GM19035 (cell line): ENCODE results near the gene ASCL4.

Experiments used
- ATAC-seq: cut with Tn5 transposase; IDR thresholded peaks from one replicate; pipeline ENCODE4 v1.9.1; 2021; ENCODE audit not compliant: unreplicated experiment

ASCL4 gene

GRCh38 chr12:107778383-107779025 is 4.0 kb downstream of the ASCL4 start:
- no peak for ATAC-seq

- ATAC-seq = peak; percentile 65
Measured at GRCh38 chr12:107779077-107779831, 4.8 kb downstream of the ASCL4 start.

GRCh38 chr12:107780298-107780697 is 5.8 kb downstream of the ASCL4 start:
- ATAC-seq = no peak

- no peak for ATAC-seq
Measured at GRCh38 chr12:107782067-107782466, 7.6 kb downstream of the ASCL4 start.

- peak; percentile 59 for ATAC-seq
Measured at GRCh38 chr12:107783406-107784376, 9.2 kb downstream of the ASCL4 start.

GRCh38 chr12:107788281-107788680 is 13.8 kb downstream of the ASCL4 start:
- ATAC-seq = no peak

GRCh38 chr12:107788690-107789458 is 14.4 kb downstream of the ASCL4 start:
- no peak for ATAC-seq

- ATAC-seq = no peak
Measured at GRCh38 chr12:107791465-107792089, 17.1 kb downstream of the ASCL4 start.

- no peak for ATAC-seq
Measured at GRCh38 chr12:107794451-107794850, 19.9 kb downstream of the ASCL4 start.

- ATAC-seq = no peak
Measured at GRCh38 chr12:107798580-107798979, 24.1 kb downstream of the ASCL4 start.

GRCh38 chr12:107801150-107801549 is 26.6 kb downstream of the ASCL4 start:
- ATAC-seq = no peak

GRCh38 chr12:107803092-107803491 is 28.6 kb downstream of the ASCL4 start:
- no peak for ATAC-seq

- no peak for ATAC-seq
Measured at GRCh38 chr12:107805488-107806180, 31.1 kb downstream of the ASCL4 start.

GRCh38 chr12:107807471-107808150 is 33.1 kb downstream of the ASCL4 start:
- ATAC-seq = no peak

GRCh38 chr12:107817250-107817649 is 42.7 kb downstream of the ASCL4 start:
- no peak for ATAC-seq

- ATAC-seq = no peak
Measured at GRCh38 chr12:107818984-107819383, 44.5 kb downstream of the ASCL4 start.

- no peak for ATAC-seq
Measured at GRCh38 chr12:107822356-107822755, 47.9 kb downstream of the ASCL4 start.
